Measurements from ENCODE around the gene GON7. TPM values are rescaled to one million over a fixed set of nuclear protein-coding genes. Genes with fewer than 3 reads are reported as not detected.
A peak's percentile ranks its signal among the peaks of the same experiment; 100 is the strongest.
"Not testable (repeated sequence)": the region's sequence is repeated elsewhere in the genome, so short reads cannot be mapped to it uniquely, and the experiment has no call there.

GON7 gene
- total RNA-seq, 1 donor from 2014 or later, result 6.5 TPM

- no peak for DNase-seq
- no peak for TF ChIP-seq CTCF (IDR thresholded peaks at IDR 0.05; ENCODE audit: partially characterized antibody, unreplicated experiment)
- Mint-ChIP-seq H3K36me3 (ENCODE audit: unreplicated experiment) (no peaks in the 10 kb centered on the region), H3K27me3 (ENCODE audit: unreplicated experiment) (peaks cover 1% of the 10 kb centered on the region), H3K27ac (ENCODE audit: unreplicated experiment) (peak overlapping the region; percentile 81), H3K4me3 (ENCODE audit: unreplicated experiment) (peak overlapping the region; percentile 98), H3K9me3 (ENCODE audit: unreplicated experiment) (peaks cover 4% of the 10 kb centered on the region), H3K4me1 (ENCODE audit: low read depth, unreplicated experiment) (peaks cover 13% of the 10 kb centered on the region)
Measured at GRCh38 chr14:93185349-93185720, 21.5 kb downstream of the GON7 start.

GRCh38 chr14:93184391-93185348 is 22.2 kb downstream of the GON7 start, which contains the start of the genes LYSET and MOAP1:
Gene LYSET, plus strand, starts transcription at chr14:93185317. Its CDS starts 89 bp downstream, at chr14:93185406.
Gene MOAP1, minus strand, starts transcription at chr14:93184897. Its CDS starts 655 bp downstream, at chr14:93184242.
- Mint-ChIP-seq H3K27me3 (ENCODE audit: unreplicated experiment) (peaks cover 1% of the 10 kb centered on the region), H3K4me1 (ENCODE audit: low read depth, unreplicated experiment) (peaks cover 13% of the 10 kb centered on the region), H3K4me3 (ENCODE audit: unreplicated experiment) (peak within 1 kb of the TSS; percentile 98), H3K36me3 (ENCODE audit: unreplicated experiment) (no peaks in the 10 kb centered on the region), H3K9me3 (ENCODE audit: unreplicated experiment) (peaks cover 4% of the 10 kb centered on the region), H3K27ac (ENCODE audit: unreplicated experiment) (peak within 1 kb of the TSS; percentile 91)
- TF ChIP-seq CTCF (IDR thresholded peaks at IDR 0.05; ENCODE audit: partially characterized antibody, unreplicated experiment), result peak; percentile 28
- DNase-seq, result peak; percentile 90

GRCh38 chr14:93183596-93184317 is 23.1 kb downstream of the GON7 start:
- peaks cover 4% of the 10 kb centered on the region for H3K9me3 Mint-ChIP-seq (ENCODE audit: unreplicated experiment)
- DNase-seq, result peak; percentile 21
- H3K27ac Mint-ChIP-seq (ENCODE audit: unreplicated experiment), result peak overlapping the region; percentile 91
- no peaks in the 10 kb centered on the region for H3K36me3 Mint-ChIP-seq (ENCODE audit: unreplicated experiment)
- no peak for TF ChIP-seq CTCF (IDR thresholded peaks at IDR 0.05; ENCODE audit: partially characterized antibody, unreplicated experiment)
- H3K4me1 Mint-ChIP-seq (ENCODE audit: low read depth, unreplicated experiment), result peaks cover 13% of the 10 kb centered on the region
- peaks cover 1% of the 10 kb centered on the region for H3K27me3 Mint-ChIP-seq (ENCODE audit: unreplicated experiment)
- peak overlapping the region; percentile 98 for H3K4me3 Mint-ChIP-seq (ENCODE audit: unreplicated experiment)

GRCh38 chr14:93175492-93175891 is 31.4 kb downstream of the GON7 start:
- Mint-ChIP-seq H3K9me3 (ENCODE audit: unreplicated experiment) (no peaks in the 10 kb centered on the region), H3K27me3 (ENCODE audit: unreplicated experiment) (no peaks in the 10 kb centered on the region), H3K36me3 (ENCODE audit: unreplicated experiment) (no peaks in the 10 kb centered on the region), H3K4me3 (ENCODE audit: unreplicated experiment) (no peak overlapping the region), H3K4me1 (ENCODE audit: low read depth, unreplicated experiment) (peaks cover 3% of the 10 kb centered on the region), H3K27ac (ENCODE audit: unreplicated experiment) (no peak overlapping the region)
- DNase-seq, result no peak
- TF ChIP-seq CTCF (IDR thresholded peaks at IDR 0.05; ENCODE audit: partially characterized antibody, unreplicated experiment), result no peak

GRCh38 chr14:93174731-93175130 is 32.1 kb downstream of the GON7 start:
- DNase-seq; H3K36me3 Mint-ChIP-seq (ENCODE audit: unreplicated experiment); H3K27me3 Mint-ChIP-seq (ENCODE audit: unreplicated experiment); H3K9me3 Mint-ChIP-seq (ENCODE audit: unreplicated experiment); H3K4me3 Mint-ChIP-seq (ENCODE audit: unreplicated experiment); H3K27ac Mint-ChIP-seq (ENCODE audit: unreplicated experiment); H3K4me1 Mint-ChIP-seq (ENCODE audit: low read depth, unreplicated experiment): not testable (repeated sequence)
